Activated CD4-positive, alpha-beta T cell treated with anti-CD3 and anti-CD28 coated beads, Interleukin-2, Interleukin-4, amounts not matched to agents 100 ng/mL and 50 ng/mL, durations not matched to agents 16 hours and 8 hours (primary cell): Measurements from ENCODE around the gene NAV2.

ENCODE experiments used
- DNase-seq: peaks from one replicate; pipeline ENCODE4 v3.0.0-alpha.2; 2020; ENCODE audit warnings: low spot score

Gene NAV2, protein sequence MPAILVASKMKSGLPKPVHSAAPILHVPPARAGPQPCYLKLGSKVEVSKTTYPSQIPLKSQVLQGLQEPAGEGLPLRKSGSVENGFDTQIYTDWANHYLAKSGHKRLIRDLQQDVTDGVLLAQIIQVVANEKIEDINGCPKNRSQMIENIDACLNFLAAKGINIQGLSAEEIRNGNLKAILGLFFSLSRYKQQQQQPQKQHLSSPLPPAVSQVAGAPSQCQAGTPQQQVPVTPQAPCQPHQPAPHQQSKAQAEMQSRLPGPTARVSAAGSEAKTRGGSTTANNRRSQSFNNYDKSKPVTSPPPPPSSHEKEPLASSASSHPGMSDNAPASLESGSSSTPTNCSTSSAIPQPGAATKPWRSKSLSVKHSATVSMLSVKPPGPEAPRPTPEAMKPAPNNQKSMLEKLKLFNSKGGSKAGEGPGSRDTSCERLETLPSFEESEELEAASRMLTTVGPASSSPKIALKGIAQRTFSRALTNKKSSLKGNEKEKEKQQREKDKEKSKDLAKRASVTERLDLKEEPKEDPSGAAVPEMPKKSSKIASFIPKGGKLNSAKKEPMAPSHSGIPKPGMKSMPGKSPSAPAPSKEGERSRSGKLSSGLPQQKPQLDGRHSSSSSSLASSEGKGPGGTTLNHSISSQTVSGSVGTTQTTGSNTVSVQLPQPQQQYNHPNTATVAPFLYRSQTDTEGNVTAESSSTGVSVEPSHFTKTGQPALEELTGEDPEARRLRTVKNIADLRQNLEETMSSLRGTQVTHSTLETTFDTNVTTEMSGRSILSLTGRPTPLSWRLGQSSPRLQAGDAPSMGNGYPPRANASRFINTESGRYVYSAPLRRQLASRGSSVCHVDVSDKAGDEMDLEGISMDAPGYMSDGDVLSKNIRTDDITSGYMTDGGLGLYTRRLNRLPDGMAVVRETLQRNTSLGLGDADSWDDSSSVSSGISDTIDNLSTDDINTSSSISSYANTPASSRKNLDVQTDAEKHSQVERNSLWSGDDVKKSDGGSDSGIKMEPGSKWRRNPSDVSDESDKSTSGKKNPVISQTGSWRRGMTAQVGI (N-terminal part only)

DNA sequence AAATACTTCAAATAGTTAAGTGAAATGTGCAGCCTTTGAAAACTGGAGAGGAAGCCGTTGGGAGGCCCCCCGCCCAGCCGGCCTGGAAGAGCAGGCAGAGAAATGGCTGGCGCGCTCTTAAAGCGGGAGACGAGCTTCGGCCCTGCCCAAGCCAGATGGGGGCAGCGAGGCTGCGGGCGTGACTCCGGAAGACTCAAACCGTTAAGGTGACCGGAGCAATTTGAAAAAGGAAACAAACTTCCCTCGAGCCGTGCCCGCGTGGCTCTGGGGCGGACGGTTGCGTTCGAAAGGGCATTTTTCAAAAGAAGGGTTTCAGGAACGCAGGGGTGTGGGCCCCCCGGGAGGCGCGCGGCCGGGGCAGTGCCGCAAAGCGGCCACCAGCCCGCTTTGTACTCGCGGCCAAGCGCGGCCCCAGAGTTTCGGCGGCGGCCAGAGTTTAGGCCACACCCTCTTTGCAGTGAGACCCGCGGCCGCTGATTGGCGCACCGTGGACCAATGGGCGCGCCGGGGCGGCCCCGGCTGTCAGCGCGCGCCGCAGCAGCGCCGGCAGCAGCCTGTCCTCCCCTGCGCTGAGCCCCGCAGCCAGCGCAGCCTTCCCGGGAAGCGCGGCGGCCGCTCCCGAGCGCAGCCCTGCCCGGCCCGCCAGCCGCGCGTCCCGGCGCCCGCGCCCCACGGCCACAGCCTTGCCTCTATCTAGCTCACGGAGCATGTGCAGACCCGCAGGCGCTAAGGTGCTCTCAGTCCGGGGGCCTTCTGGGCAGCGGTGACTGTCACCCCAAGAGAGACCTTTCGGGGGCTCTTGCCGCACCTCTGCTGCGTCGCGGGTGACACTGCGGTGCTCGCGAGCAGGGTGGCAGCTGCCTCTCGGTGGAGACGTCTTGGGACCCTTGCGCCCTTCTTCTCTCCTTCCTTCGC is at the start of gene NAV2:
NAV2 (plus strand) TSS at position 557 of the 915 bp plus-strand sequence. CDS start 859 bp downstream, outside the sequence.
- peak; percentile 81 for DNase-seq

DNA sequence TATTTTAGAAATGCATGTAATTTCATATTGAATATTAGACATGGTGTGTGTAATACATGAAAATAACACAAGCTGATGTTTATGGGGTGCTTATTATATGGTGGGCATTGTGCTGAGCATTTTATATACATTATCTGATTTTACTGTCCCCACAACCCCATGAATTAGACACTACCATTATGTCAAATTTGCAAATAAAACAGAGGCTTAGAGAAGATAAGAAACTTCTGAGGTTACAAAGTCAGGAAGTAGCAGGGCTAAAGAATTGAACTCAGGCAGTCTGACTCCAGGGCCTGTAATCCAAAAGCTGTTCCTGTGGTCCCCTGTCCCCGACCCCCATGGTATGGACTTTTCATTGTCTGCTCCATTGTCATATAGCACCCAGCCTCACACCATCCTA is 49.4 kb upstream of the NAV2 start:
- no peak for DNase-seq

DNA sequence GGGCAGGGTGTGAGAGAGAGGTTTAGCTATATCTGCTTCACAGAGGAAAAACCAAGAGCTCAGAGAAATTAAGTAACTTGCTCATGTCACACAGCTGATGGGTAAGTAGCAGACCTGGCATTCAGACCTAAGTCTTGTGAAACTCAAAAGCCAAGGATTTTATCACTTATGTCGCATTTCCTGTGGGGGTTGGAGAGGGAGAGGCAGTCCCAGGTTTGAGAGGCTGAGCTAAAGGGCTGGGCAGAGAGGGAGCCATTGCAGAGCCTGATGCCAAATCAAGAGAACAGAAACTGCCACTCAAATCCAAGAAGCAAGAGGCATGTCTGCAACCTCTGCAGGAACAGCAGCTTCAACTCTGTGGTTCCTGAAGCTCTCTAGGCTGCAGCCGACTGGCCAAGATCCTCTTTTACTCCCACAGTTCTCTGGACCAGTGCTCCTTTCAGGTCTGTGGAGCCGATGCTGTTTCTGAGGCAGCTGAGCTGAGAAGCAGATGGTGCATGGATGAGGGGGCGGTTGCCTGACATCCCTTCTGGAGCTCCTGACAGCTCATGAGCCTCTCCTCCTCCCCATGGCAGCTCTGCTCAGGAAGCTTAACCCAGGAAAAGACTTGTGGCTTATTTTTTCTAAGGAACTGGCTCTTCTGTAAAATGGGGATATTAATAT is 47.6 kb upstream of the NAV2 start:
- DNase-seq = no peak

DNA sequence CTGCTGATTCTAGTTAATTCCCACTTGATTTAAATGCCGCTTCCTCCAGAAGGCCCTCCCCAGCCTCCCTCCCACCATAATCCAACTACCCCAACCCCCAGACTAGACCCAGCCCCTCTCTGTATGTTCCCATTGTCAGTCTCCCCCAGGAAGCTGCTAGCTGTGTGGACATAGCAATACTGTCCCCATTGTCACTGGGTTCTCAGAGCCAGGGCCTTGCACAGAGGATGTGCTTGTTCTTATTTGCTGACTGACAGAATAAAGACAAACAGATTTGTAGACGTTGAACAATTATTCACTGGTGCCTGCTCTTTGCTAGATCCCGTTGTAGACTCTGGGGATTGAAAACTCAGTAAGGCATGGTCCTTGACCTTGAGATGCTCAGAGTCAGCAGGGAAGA is 45.7 kb upstream of the NAV2 start:
- DNase-seq = no peak

DNA sequence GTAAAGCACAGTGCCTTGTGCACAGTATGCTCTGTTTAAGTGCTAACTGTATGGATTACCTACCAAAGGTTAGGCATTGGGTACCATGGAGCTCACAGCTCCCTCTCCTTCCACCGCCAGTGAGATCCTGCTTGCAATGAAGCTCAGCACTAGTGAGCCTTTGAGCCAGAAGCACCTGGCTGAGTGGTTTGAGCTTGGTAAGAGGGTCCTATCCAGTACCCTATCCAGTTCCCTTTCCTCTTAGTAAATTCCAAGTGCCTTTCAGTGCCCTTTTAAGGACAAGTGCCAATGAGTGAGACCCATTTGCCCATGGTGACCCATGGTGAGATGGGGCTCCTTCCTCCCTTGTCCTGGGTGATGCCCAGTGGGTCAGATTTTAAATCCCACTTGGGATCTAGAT is 43.1 kb upstream of the NAV2 start:
- no peak for DNase-seq

DNA sequence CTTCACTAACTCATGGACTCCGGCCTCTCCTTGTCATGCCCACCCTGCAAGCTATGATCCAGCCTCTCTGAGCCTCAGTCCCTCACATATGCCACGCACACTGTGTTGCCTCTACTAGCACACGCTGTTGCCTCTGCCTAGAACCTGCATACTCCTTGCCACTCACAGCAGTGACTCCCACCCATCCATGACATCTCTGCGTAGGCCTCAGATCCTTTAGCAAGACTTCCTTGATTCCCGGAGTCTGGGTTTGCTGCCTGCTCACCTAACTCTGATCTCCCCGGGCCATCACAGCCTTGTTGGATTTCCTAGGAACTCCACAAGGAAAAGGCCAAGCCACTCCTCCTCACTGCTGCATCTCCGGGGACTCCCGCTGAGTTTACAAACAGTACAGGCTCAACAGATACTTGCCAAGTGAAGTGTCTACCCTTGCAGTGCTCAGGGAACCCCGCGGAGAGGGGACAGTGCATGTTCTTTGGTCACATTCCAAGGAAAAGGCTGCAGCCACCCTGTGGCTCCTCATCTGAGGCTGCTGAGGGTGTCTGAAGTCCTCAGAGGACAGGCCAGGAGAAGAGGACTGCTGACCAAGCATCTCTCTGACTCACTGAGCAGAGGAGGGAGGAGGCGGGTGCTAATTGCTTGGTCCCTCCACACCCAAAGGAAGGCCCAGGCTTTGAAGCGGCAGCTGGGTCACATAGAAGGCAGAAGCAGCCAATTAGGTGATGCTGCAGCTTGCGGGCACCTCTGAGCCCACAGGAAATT is 42.4 kb upstream of the NAV2 start:
- DNase-seq = no peak

DNA sequence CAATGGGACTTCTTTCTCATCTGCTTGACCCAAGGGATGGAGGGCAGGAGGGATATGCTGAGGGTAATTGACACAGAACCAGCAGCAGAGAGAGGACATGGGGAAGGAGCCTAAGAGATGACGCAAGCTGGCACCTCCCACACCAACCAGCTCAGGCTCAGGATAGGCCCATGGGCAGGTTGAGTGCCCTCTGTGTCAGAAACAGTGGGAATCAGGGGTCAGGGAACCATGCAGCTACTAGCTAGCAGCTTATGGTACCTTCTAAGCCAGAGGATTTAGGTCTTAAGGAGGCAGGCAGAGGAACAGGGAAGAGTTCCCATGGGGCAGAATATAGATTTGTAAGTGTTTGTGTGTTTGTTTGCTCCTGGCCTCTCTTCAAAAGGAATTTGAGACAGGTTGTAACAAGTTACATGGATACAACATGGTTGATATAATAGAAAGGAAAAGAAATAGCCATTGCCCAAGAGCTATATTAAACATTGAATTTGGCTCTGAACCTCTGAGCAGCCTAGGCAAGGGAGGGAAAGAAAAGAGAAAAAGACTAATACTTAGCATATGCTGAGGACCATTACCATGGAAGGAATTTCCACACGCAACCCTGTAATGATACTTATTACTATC is 39.9 kb upstream of the NAV2 start:
- no peak for DNase-seq

DNA sequence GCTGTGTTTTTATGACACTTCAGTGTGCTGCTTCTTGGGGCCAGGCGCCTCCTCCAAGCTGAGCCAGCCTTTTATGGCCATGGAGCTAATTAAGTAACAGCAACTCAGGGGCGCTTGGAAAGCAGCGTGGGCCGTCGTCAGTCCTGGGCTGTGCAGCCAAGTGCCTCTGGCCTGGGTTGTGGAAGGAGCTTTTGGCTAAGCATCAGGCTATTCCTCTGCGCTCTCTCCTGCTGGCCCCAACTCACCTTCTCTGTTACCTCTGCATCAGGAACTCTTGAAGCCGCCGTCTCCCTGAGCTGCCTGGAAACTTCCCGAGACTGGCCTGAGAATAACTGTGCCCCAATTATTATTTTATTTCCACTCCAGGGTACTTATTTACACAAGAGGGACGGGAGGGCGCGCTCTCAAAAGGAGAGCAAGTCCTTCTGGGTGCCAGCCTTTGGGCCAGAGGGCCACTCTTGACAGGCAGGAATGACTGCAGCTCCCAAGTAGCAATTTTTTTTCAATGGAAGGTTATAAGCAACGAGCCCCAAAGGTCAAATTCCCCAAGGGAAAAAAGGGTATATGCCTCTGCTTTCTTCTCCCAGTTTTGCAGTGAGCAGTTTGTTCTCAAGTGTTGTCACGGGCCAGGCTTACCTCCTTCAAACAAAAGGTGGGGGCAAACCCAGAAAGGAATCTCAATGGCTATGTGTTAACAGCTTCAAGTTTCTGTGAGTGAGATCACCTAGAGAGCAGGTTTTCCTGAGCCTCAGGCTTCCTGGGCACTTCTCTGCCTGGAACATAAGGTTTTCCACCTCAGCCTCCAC is 38.5 kb upstream of the NAV2 start:
- DNase-seq = no peak

DNA sequence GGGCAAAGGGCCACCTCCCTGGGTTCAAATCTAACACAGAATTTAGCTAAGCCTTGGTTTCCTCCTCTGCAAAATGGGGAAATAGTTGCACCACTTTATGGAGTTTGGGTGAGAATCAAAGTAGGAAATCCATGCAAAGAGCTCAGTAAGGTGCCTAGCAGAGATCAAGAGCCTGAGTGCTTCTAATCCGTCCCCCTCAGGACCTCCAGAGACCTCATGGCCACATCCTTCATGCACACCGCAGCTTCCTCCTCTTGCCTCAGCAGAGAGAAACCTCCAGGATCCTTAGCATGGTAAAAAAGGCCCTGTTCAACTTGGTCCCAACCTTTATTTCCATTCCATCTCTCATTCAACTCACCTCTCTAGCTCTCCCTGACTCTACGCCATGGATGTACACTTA is 37.8 kb upstream of the NAV2 start:
- DNase-seq = no peak

DNA sequence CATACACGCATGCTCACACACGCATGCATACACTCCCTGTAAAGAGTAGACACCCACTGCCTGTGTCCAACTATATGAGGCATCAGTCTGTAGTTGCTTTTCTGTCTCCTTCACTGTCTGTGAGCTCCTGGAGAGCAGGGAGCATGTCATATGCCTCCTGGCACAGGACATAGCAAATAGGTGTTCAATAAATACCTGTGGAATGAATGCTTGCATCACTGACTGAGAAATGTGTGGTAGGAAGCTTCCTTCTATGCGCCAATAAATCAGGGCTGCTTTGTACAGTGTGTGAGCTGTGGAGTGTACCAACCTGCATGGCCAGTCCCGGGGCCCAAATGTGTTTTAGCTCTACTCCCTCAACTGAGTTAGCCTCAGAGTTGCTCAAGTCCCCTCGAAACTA is 37.2 kb upstream of the NAV2 start:
- DNase-seq = no peak

DNA sequence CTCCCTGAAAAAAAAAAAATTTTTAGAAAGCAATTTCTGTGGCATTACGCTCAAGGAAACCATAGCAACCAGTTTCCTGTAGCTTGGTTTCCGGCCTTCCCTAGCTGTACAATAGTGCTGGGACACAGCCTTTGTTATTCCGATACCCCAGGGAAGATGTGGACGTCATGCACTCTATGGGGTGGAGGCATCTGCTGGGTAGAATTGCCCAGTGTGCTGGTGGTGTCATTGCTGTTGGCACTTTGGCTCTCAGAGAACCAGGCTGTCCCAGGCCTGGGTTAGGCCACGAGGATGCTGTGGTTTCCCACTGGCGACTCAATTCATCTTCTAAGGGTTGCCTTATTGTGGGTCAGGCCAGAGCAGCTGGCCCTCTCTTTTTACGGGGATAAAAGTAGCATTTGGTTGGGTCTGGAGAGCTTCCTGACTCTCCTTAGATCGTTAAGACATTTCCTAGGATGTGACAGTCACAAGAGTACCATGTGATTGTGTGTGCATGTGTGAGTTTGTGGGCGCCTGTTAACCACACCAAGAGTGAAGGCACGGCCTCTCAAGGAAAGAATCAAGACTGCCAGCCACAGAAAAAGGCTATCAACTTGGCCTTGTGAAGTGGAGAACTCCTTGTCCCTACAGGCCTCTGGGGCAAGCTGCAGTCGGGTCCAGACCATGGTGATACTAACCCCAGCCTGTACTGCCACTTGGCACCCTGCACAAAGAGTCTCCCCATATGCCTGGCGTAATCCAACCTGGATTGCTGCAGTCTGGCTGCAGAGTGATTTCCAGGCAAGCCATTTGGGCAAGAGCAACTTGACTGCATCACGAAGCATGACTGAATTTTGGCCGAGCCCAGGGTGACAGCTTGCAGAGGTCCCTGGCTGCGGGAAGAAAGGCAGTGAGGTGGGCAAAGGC is 35.9 kb upstream of the NAV2 start:
- DNase-seq = no peak

DNA sequence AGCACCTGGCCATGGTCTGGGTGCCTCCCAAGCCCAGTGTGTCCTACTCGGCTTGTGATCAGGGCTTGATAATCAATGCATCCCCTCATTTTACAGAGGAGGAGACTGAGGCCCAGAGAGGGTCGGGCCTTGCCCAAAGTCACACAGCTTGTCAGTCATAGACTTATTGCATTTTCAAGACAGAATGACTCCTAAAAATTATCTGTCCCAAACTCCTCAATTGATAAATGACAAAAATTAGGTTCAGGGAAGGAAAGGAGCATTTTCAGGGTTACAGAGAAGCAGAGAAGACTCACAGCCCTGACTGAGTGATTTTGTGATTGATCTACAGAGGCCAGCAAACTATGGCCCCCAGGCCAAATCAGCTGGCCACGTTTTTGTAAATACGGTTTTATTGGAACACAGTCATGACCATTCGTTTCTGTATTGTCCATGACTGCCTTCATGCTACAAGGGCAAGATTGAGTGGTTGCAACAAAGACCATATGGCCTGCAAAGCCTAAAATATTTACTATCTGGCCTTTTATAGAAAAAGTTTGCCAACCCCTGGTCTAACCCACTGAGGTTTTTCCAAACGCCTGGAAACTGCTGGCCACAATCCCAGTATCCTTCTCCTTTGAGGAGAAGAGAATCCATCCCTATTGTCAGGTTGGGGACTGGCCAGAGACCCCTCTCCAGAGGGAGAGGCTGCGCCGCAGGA is 35.1 kb upstream of the NAV2 start:
- DNase-seq = no peak

DNA sequence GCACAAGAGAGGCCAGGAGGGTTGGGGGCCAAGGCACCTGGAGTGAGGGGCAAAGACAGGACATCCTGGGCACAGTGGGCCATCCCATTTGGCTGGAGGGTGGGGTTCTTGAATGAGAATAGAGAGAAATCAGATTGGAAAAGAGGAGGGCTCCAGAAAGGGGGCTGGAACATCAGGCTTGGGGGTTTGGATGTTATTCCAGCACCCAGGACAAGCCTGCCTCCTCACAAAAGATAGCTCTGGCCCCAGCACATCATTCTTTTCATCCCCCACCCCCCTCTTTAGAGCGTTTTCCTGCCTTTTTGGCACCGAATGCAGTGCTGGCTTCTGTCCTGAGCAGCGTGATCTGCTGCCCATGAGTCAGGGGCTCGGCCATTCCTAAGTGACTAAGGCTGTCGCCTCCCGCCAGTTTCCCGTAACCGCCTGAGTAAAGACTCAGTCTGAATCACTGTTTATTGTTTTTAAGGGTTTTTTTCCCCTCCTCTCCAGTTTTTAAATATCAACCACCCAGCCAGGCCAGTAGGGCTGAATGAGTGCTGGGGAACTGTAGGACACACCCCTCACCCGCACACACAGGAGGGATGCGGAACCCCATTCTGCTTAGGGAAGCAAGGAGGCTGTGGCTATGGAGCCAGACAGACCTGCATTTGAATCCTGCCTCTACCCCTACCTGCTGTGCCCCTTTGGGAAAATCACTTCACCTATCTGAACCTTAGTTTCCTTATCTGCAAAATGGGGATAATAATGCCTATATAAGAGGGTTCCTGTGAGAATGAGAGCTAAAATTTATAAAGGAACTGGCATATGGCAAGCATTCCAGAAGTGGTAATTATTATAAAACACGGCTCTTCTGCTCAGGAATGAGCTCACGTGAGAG is 32.4 kb upstream of the NAV2 start:
- DNase-seq = no peak

DNA sequence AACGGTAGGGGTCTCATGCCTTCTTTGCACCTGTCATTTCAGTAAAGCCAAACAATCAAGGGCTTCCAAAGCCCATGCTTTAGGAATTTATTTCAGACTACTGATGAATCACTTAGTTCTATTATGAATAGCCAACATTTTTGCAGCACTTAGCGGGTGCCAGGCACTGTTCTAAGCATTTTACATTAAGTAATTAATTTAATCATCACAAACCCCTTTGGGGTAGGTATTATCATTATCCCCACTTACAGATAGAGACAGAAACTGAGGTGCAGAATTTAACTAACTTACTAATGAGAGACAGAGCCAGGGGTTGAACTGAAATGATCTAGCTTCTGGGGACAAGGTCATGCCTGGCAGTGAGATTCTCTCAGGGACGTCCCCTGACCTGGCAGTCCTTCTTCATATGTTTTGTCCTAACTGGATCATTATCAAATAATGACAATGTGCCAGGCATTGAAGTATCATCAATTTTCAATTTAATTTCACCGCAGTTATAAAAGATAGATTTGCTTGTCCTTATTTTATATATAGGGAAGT is 31.7 kb upstream of the NAV2 start:
- no peak for DNase-seq

DNA sequence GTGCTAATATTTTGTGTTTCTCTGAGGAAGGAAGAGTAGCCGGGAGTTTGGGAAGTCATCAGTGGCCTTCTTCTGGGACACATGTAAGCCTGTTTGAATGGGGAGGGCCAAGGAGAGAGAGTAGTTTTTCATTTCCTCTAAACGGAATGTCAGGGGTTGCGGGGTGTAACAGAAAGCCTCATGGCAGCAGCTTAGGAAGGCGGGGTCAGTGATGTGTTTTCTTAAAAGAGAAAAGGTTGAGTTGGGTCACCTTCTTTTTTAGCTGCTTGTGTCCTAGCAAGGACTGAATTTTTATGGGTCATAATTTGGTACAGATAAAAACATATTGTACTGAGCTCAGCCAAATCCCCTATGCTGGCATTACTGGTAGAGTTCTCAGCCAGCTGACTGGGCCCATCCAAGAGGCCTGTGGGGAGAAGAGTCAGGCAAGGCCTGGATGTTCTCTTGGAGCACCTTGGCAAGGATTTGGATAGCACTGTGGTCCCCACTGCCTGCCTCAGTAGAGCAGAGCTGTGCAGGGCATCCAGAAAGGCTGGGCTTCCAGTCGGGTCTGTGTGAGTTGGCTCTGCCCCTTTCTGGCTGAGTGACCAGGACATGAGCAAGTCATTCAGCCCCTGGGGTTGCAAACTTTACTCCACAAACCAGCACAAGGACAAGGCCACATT is 29.4 kb upstream of the NAV2 start:
- no peak for DNase-seq
